GM21526 (cell line): Measurements from ENCODE around the gene NUMBL.

Experiments
- ATAC-seq: cut with Tn5 transposase; IDR thresholded peaks from one replicate; pipeline ENCODE4 v1.9.1; 2021; ENCODE audit warnings: moderate library complexity; ENCODE audit not compliant: unreplicated experiment, low FRiP score

Gene NUMBL

GRCh38 chr19:40716482-40717324, 26.3 kb upstream of the NUMBL start, which contains the start of the genes COQ8B and ITPKC:
COQ8B (minus strand) TSS chr19:40716886; CDS start chr19:40714632, 2,254 bp downstream.
ITPKC (plus strand) TSS chr19:40717112; CDS start chr19:40717136, 24 bp downstream.
- ATAC-seq, result peak; percentile 51

- no peak for ATAC-seq
These were observed 25.6 kb upstream of the NUMBL start for GRCh38 chr19:40716031-40716481.

GRCh38 chr19:40714441-40715299, 24.2 kb upstream of the NUMBL start:
- peak; percentile 49 for ATAC-seq

GRCh38 chr19:40713939-40714338, 23.5 kb upstream of the NUMBL start:
- no peak for ATAC-seq

- ATAC-seq, result no peak
These were observed 19.4 kb upstream of the NUMBL start for GRCh38 chr19:40709817-40710216.

- no peak for ATAC-seq
These were observed 17.2 kb upstream of the NUMBL start for GRCh38 chr19:40707615-40708014.

- ATAC-seq, result no peak
These were observed 15.6 kb upstream of the NUMBL start for GRCh38 chr19:40705950-40706619.

- ATAC-seq, result no peak
These were observed 14.9 kb upstream of the NUMBL start for GRCh38 chr19:40705362-40705651.

GRCh38 chr19:40704491-40705361, 14.3 kb upstream of the NUMBL start:
- no peak for ATAC-seq

GRCh38 chr19:40703029-40703755, 12.7 kb upstream of the NUMBL start:
- no peak for ATAC-seq

GRCh38 chr19:40702337-40703012, 12.0 kb upstream of the NUMBL start:
- no peak for ATAC-seq

GRCh38 chr19:40701758-40702157, 11.3 kb upstream of the NUMBL start:
- no peak for ATAC-seq

GRCh38 chr19:40700083-40700482, 9.6 kb upstream of the NUMBL start:
- ATAC-seq, result no peak

GRCh38 chr19:40697007-40697406, 6.6 kb upstream of the NUMBL start:
- no peak for ATAC-seq

GRCh38 chr19:40695881-40696280, 5.4 kb upstream of the NUMBL start:
- no peak for ATAC-seq

GRCh38 chr19:40693896-40694295, 3.4 kb upstream of the NUMBL start:
- no peak for ATAC-seq

GRCh38 chr19:40693150-40693788, 2.8 kb upstream of the NUMBL start:
- ATAC-seq, result no peak

- no peak for ATAC-seq
These were observed 1.7 kb upstream of the NUMBL start for GRCh38 chr19:40692212-40692551.
